HCT116 (cell line): Measurements from ENCODE around the gene PRUNE1. TPM values are rescaled to one million over a fixed set of nuclear protein-coding genes. Genes with fewer than 3 reads are reported as not detected.
A peak's percentile ranks its signal among the peaks of the same experiment; 100 is the strongest.

ENCODE experiments used
- ATAC-seq: fragments of 200-7000 bp; cut with Tn5 transposase; 2 replicates; pipeline ENCODE4 v1.9.1; 2020; ENCODE audit warnings: mild to moderate bottlenecking, moderate library complexity
- BruUV-seq: library from RNA; stranded (reverse); fragments of 400-500 nt; replicated peaks from 2 replicates; lab custom pipeline; 2021; lab: Mats Ljungman, UMichigan
- CTCF ChIA-PET: fragments of 300-600 bp; sonication (Branson Sonifier 250); formaldehyde crosslinking; loops from one replicate; lab custom pipeline; 2021; ENCODE audit warnings: antibody characterized with exemption; lab: Charles Lee
- POLR2A ChIA-PET: fragments of 300-600, 350-600 bp; sonication (Branson Sonifier 250); formaldehyde crosslinking; loops from one replicate; lab custom pipeline; 2021; ENCODE audit warnings: antibody characterized with exemption; lab: Charles Lee
- RAD21 ChIA-PET, 2 experiments: fragments of 300-600 bp; sonication (Branson Sonifier 250); formaldehyde crosslinking; loops; one replicate each; lab custom pipeline; 2023; ENCODE audit warnings: low total read pairs in 2 of 2; ENCODE audit not compliant: uncharacterized antibody in 2 of 2, unreplicated experiment in 2 of 2, low non-redundant PET in 1 of 2; lab: Charles Lee
- DNase-seq: peaks from one replicate; pipeline ENCODE4 v3.0.0-alpha.2; 2010; ENCODE audit warnings: low read depth, low spot score
- H2AFZ ChIP-seq: fragments of 200-600 bp; shearing (Covaris generic), sonication (generic); 2 replicates; pipeline ENCODE4 v1.6.1; 2017; ENCODE audit warnings: low read depth, mixed run types, mixed read lengths, antibody characterized with exemption, low read length; ENCODE audit not compliant: poor library complexity, severe bottlenecking
- H3K27ac ChIP-seq: 2 replicates; pipeline ENCODE4 v1.5.1; 2012; ENCODE audit warnings: low read depth, low read length
- H3K27me3 ChIP-seq: fragments of 200-600 bp; sonication (generic); 2 replicates; pipeline ENCODE4 v1.6.1; 2016; ENCODE audit warnings: mixed run types, low read length, mixed read lengths; ENCODE audit not compliant: insufficient read depth
- H3K36me3 ChIP-seq, 2 experiments: fragments of 200-500 bp in 1 of 2; fragments of 200-600 bp in 1 of 2; sonication (Bioruptor generic) in 1 of 2; sonication (generic) in 1 of 2; 2 replicates each; pipeline versions ENCODE4 v1.5.1 to v1.6.1; 2014 to 2016; ENCODE audit warnings: low read length in 2 of 2, inconsistent platforms in 1 of 2, mixed read lengths in 1 of 2, mixed run types in 1 of 2; ENCODE audit not compliant: insufficient read depth in 2 of 2, control insufficient read depth in 1 of 2
- H3K4me1 ChIP-seq, 2 experiments: fragments of 200-600 bp in 1 of 2; sonication (generic) in 1 of 2; 2 replicates each; pipeline versions ENCODE4 v1.5.1 to v1.6.1; 2012 to 2017; ENCODE audit warnings: low read length in 2 of 2, inconsistent platforms in 1 of 2, mild to moderate bottlenecking in 1 of 2, mixed read lengths in 1 of 2, mixed run types in 1 of 2, moderate library complexity in 1 of 2; ENCODE audit not compliant: insufficient read depth in 2 of 2, control insufficient read depth in 1 of 2
- H3K4me2 ChIP-seq: fragments of 200-600 bp; sonication (generic); 2 replicates; pipeline ENCODE4 v1.6.1; 2017; ENCODE audit warnings: mixed run types, low read length, mixed read lengths
- H3K4me3 ChIP-seq, 2 experiments: fragments of 200-600 bp in 1 of 2; sonication (generic) in 1 of 2; replicated peaks in 1 of 2; 2 replicates each; pipeline ENCODE4 v1.5.1; 2011 to 2016; ENCODE audit warnings: low read length in 2 of 2, control low read depth in 1 of 2, low read depth in 1 of 2, mild to moderate bottlenecking in 1 of 2, mixed read lengths in 1 of 2, mixed run types in 1 of 2
- H3K79me2 ChIP-seq: fragments of 200-600 bp; sonication (generic); 2 replicates; pipeline ENCODE4 v1.6.1; 2017; ENCODE audit warnings: mild to moderate bottlenecking, mixed run types, low read length, moderate library complexity, mixed read lengths; ENCODE audit not compliant: insufficient read depth
- H3K9ac ChIP-seq: fragments of 200-600 bp; sonication (generic); 2 replicates; pipeline ENCODE4 v1.6.1; 2016; ENCODE audit warnings: low read length, mixed read lengths
- H3K9me2 ChIP-seq: fragments of 200-600 bp; sonication (generic), shearing (Covaris generic); 2 replicates; pipeline ENCODE4 v1.6.1; 2017; ENCODE audit warnings: mixed run types, mild to moderate bottlenecking, moderate library complexity; ENCODE audit not compliant: insufficient read depth
- H3K9me3 ChIP-seq, 2 experiments: fragments of 200-500 bp in 1 of 2; fragments of 200-600 bp in 1 of 2; sonication (Bioruptor generic) in 1 of 2; sonication (generic) in 1 of 2; 2 replicates each; pipeline ENCODE4 v1.6.1; 2014 to 2017; ENCODE audit warnings: low read length in 2 of 2, mixed read lengths in 2 of 2, inconsistent platforms in 1 of 2, low read depth in 1 of 2, mild to moderate bottlenecking in 1 of 2, mixed run types in 1 of 2, moderate library complexity in 1 of 2; ENCODE audit not compliant: control insufficient read depth in 1 of 2, insufficient read depth in 1 of 2
- H4K20me1 ChIP-seq: fragments of 200-600 bp; sonication (generic), shearing (Covaris generic); 2 replicates; pipeline ENCODE4 v1.6.1; 2017; ENCODE audit warnings: mixed run types, mild to moderate bottlenecking, moderate library complexity; ENCODE audit not compliant: insufficient read depth
- ATF3 ChIP-seq: IDR thresholded peaks from 2 replicates; pipeline ENCODE4 v1.6.1; 2012
- CTCF ChIP-seq, 3 experiments: fragments of 200-600 bp in 1 of 3; sonication (generic) in 1 of 3; IDR thresholded peaks in 2 of 3; conservative IDR thresholded peaks in 1 of 3; 2 replicates each; pipeline ENCODE4 v1.5.1; 2012 to 2017; ENCODE audit warnings: low read depth in 2 of 3, low read length in 2 of 3, antibody characterized with exemption in 1 of 3, borderline replicate concordance in 1 of 3, control low read depth in 1 of 3, mild to moderate bottlenecking in 1 of 3, mixed read lengths in 1 of 3, mixed run types in 1 of 3, moderate library complexity in 1 of 3; ENCODE audit not compliant: insufficient read depth in 1 of 3
- ELF1 ChIP-seq: IDR thresholded peaks from 2 replicates; pipeline ENCODE4 v1.6.1; 2012; ENCODE audit warnings: low read depth, borderline replicate concordance
- FOSL1 ChIP-seq: IDR thresholded peaks from 2 replicates; pipeline ENCODE4 v1.6.1; 2012; ENCODE audit warnings: low read depth
- JUND ChIP-seq: IDR thresholded peaks from 2 replicates; pipeline ENCODE4 v1.6.1; 2012
- RAD21 ChIP-seq: IDR thresholded peaks from 2 replicates; pipeline ENCODE4 v1.6.1; 2012; ENCODE audit warnings: low read depth, mild to moderate bottlenecking
- intact Hi-C: fragments of 100-400 bp; cut with micrococcal nuclease; formaldehyde crosslinking; loops from 2 replicates; pipeline ENCODE4 v1.10.0; 2022
- total RNA-seq: library from RNA; stranded (reverse); gene quantifications from one replicate; pipeline ENCODE4 v1.2.1, GENCODE V29; 2021; ENCODE audit not compliant: unreplicated experiment

PRUNE1 gene
- total RNA-seq, 1 experiment from 2014 or later = 20.2 TPM

- Histone ChIP-seq H3K9me2 (no peaks in the 10 kb centered on the region), H2AFZ (no peak overlapping the region), H3K79me2 (peaks cover 16% of the 10 kb centered on the region), H3K9ac (no peak overlapping the region), H3K9me3 (no peaks in the 10 kb centered on the region), H3K4me1 (peaks cover 4 to 13% of the 10 kb centered on the region in 2 experiments; a peak in 3 of 4 replicates), H3K36me3 (peaks cover 5 to 8% of the 10 kb centered on the region in 2 experiments; a peak in 2 of 4 replicates), H3K4me2 (no peak overlapping the region), H3K27ac (no peak overlapping the region), H3K4me3 (no peak overlapping the region), H4K20me1 (no peaks in the 10 kb centered on the region), H3K27me3 (no peaks in the 10 kb centered on the region)
- no TSS peak for BruUV-seq
- TF ChIP-seq ATF3 (no peak), FOSL1 (no peak), JUND (no peak)
- ATAC-seq = no peak
- RAD21 ChIA-PET = no interaction called here
- CTCF ChIA-PET = no interaction called here
- POLR2A ChIA-PET = no interaction called here
- intact Hi-C loops = no loop called here
- DNase-seq = no peak
Observed at GRCh38 chr1:151013518-151013917, 5.3 kb downstream of the PRUNE1 start.

GRCh38 chr1:151024540-151025146 is 16.4 kb downstream of the PRUNE1 start:
- no peak overlapping the region for H3K27ac ChIP-seq
- no peaks in the 10 kb centered on the region for H3K9me3 ChIP-seq
- no peaks in the 10 kb centered on the region for H3K27me3 ChIP-seq
- H4K20me1 ChIP-seq = no peaks in the 10 kb centered on the region
- H3K9me2 ChIP-seq = no peaks in the 10 kb centered on the region
- ATAC-seq (peak; percentile 99), DNase-seq (peak; percentile 46)
- no peak overlapping the region for H3K4me3 ChIP-seq
- ChIA-PET POLR2A (no interaction called here), RAD21 (interaction anchor here in 1 of 2 experiments (0.8 kb wide), 1 partner anchor 75 kb away, joined by 3 read pairs; no protein-coding TSS in a partner anchor), CTCF (interaction anchor here (0.6 to 2.0 kb wide), 8 partner anchors 18 to 685 kb away, joined by 3 to 6 read pairs (median 4); partner anchors contain the start of genes MINDY1 and ZNF687)
- no peak overlapping the region for H3K4me2 ChIP-seq
- H2AFZ ChIP-seq = no peak overlapping the region
- no peak overlapping the region for H3K9ac ChIP-seq
- TF ChIP-seq RAD21 = peak; percentile 81
- no peak for TF ChIP-seq ELF1
- peak; percentile 67 to 75 (median 74) for TF ChIP-seq CTCF (IDR thresholded peaks at IDR 0.05 in 2 of 3, conservative IDR thresholded peaks at IDR 0.05 in 1 of 3; ENCODE audit: borderline replicate concordance in 1 of 3, insufficient read depth in 1 of 3, low read depth in 2 of 3, low read length in 2 of 3)
- no peaks in the 10 kb centered on the region for H3K4me1 ChIP-seq
- peaks cover 9 to 10% of the 10 kb centered on the region in 2 experiments; a peak in 2 of 4 replicates for H3K36me3 ChIP-seq
- H3K79me2 ChIP-seq = no peaks in the 10 kb centered on the region
- BruUV-seq = no TSS peak
- intact Hi-C loops = loop anchor here (1.0 to 10.0 kb wide), 3 partner anchors 33 to 220 kb away; partner anchors contain the start of genes CDC42SE1 and TNFAIP8L2
